Ammon's horn (tissue), 1 donor: Measurements from ENCODE around the gene MUL1.
"Not testable (repeated sequence)": the region's sequence is repeated elsewhere in the genome, so short reads cannot be mapped to it uniquely, and the experiment has no call there.

ENCODE experiments used
- DNase-seq: peaks from one replicate; pipeline ENCODE4 v3.0.0-alpha.2; 2016; ENCODE audit warnings: low spot score

The MUL1 gene, protein sequence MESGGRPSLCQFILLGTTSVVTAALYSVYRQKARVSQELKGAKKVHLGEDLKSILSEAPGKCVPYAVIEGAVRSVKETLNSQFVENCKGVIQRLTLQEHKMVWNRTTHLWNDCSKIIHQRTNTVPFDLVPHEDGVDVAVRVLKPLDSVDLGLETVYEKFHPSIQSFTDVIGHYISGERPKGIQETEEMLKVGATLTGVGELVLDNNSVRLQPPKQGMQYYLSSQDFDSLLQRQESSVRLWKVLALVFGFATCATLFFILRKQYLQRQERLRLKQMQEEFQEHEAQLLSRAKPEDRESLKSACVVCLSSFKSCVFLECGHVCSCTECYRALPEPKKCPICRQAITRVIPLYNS

DNA sequence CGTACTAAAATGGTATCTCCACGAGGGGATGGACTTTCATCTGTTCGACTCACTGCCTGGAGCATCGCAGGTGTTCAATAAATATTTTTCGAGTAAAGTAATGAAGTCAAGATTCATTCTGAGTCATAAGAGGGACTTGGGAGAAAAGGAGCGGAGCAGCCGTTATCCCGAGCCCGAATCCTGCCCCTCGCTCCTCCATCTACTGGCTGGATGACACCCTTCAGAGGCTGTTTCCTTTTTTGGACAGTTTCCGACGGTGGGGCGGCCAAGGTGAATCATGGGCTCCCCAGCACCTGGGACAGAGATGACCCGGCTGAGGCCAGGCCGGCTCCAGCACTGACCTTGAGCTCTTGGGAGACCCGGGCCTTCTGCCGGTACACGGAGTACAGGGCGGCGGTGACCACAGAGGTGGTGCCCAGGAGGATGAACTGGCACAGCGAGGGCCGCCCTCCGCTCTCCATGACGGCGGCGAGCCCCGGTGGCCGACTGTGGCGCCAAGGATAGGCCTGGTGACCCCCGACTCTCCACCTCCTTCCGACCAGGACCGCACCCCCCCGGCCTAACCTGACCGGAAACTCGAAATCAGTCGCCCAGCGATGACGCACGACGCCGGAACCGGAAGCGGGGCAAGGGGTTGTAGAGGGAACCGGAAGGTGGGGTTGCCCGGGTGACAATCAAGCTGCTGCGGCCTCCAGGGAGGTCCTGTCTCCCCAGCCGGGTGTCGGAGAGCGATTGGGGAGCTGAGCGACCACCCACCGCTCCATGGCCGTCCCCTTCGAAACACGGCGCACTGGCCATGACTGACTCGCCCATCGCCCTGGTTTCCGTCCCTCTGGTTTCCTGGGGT, at the start of gene MUL1:
Gene MUL1, minus strand, starts transcription at position 588 of the 847 bp plus-strand sequence. Its CDS starts 127 bp downstream, at position 461.
- peak; percentile 94 for DNase-seq

DNA sequence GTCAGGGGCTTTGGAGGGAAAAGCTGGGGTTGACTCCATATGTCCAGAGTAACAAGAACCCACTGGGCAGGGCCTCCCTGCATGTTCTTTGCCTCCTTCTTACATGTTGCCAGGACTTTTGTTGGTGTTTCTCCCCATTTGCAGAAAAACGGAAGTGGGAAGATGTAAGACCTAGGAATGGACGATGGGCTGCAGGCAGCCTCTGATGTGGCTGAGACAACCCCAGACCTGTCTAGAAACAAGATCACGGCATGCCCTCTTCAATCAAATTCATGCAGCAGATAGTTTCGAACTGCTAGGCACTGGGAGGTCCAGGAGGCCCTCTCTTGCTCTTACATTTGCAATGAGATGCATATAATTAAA, 47.8 kb upstream of the MUL1 start:
- no peak for DNase-seq

DNA sequence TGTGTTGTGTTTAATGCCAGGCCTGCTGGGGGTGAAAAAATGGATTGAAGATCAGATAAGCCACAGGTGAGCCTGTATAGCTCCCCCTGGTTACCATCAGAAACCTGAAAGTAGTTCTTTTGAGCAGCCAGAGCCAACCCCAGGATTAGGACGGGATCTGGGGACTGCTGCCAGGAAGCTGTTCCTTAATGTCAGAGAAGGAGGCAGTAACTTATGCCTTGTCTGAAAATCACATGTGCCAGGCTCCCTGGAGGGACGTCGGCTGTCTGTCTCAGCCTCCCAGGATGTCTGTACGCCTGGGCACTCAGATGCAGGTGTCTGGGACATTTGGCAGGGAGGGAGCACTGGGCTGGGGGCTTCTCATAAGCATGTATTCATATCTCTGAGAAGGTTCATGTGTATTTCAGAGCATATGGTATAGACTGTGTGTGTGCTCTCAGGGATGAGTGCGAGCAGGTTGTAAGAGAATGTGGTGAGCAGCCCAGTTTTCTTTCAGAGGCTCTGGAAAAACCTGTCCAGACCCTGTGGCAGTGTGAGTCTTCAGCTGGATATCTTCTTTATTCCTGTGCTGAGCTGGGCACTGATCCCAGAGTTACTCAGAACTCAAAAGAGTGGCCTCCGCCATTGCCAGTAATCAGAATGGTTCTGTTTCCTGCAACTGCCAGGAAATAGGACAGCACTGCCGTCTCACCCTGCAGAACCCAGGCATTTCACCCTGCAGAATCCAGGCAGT, 47.2 kb upstream of the MUL1 start:
- DNase-seq, result peak; percentile 50

DNA sequence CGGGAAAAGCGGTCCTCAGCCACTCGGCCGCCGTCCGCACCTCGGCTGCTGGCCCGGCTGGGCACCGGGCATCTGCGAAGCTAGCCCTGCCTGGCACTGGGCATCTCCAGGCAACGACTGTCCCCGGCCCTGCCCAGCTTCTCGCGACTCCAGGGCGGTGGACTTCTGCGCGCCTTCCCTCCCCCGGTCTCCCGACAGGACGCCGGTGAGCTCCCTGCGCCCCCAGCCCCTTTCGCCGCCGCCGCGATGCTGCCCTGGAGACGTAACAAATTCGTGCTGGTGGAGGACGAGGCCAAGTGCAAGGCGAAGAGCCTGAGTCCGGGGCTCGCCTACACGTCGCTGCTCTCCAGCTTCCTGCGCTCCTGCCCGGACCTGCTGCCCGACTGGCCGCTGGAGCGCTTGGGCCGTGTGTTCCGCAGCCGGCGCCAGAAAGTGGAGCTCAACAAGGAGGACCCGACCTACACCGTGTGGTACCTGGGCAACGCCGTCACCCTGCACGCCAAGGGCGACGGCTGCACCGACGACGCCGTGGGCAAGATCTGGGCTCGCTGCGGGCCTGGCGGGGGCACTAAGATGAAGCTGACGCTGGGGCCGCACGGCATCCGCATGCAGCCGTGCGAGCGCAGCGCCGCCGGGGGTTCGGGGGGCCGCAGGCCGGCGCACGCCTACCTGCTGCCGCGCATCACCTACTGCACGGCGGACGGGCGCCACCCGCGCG, 44.9 kb upstream of the MUL1 start:
- DNase-seq, result no peak

DNA sequence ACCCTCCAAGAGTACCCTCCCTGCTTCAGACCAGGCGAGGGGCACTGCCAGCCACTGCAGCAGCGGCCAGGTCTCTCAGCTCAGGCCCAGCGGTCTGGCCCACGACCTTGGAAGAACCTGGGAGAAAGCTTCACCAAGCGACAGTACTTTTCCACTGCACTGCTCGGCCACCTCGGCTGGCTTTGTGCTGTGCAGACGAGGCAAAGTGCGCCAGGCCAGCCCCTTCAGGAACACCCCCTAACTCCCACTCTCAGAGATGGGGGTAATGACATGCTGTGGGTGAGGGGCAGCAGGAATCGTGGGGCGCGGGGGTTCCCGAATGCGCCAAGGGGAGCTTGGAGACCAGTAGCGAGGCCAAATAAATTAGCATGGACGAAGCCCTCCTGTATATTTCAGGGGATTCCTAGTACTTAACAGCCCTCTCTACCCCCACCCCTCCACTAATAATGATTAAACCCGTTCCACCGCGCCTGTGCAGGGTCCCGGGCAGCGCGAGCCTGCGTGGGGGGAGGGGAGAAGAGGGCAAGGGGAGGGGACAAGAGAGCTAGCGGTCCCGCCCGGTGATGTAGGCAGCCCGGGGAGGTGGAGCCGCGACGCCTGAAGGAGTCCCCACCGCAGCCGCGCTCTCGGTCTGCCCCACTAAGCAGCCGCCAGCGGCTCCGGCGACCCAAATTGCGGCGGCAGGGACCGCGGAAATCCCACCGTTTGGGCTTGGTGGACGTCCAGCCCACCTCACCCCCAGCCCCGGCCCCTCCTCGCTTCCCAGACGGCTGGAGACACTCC, 44.2 kb upstream of the MUL1 start, which contains the start of gene FAM43B:
Gene FAM43B, plus strand, starts transcription at position 629 of the 783 bp plus-strand sequence. CDS start 401 bp downstream, outside the sequence.
- peak; percentile 76 for DNase-seq

DNA sequence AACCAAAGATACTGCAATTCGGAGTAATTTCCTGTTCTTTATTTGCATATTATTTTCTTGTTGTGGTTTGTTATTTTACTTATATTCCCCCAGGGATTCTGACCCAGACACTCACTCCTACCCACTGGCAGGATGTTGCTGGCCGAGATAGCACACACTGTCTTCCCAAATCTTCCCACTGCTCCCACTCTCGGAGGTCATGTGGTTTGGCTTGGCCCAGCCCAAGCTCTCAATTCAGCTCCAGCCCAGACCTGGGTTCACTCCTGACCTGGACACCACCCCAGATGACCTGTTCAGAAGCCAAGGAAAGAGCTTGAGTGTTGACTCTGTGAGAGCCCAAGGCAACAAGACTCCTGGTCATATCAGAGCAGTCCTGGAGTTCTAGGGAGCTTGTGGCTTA, 43.2 kb upstream of the MUL1 start:
- DNase-seq, result no peak

DNA sequence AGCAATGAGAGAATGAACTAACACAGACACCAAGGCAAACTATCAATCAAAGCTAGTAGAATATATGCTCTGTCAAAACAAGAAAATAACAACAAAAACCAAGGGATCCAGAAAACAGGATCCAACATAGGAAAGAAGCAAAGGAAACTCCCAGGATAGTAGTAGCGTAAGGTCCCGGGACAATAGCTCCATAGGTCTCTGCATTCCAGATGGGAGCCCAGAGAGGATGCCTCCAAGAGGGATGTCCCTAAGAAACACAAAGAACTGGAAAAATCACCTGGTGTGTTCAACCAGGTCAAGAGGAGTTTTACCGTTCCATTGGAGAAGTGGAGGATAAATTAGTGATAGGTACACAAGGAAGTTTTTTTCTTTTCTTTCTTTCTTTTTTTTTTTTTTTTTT, 38.7 kb upstream of the MUL1 start:
- DNase-seq, result no peak

DNA sequence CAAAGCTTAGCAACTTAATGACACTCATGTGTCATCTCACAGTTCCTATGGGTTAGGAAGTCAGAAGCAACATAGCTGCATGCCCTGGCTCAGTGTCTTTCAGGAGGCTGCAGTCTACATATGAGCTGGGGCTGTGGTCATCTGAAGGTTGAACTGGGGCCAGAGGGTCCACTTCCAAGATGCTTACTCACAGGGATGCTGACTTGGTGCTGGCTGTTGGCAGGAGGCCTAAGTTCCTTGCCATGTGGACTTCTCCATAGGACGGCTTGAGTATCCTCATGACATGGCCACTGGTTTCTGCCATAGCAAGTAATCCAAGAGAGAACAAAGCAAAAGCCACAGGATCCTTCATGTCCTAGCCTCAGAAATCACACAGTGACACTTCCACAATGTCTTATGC, 32.3 kb upstream of the MUL1 start:
- DNase-seq, result no peak

DNA sequence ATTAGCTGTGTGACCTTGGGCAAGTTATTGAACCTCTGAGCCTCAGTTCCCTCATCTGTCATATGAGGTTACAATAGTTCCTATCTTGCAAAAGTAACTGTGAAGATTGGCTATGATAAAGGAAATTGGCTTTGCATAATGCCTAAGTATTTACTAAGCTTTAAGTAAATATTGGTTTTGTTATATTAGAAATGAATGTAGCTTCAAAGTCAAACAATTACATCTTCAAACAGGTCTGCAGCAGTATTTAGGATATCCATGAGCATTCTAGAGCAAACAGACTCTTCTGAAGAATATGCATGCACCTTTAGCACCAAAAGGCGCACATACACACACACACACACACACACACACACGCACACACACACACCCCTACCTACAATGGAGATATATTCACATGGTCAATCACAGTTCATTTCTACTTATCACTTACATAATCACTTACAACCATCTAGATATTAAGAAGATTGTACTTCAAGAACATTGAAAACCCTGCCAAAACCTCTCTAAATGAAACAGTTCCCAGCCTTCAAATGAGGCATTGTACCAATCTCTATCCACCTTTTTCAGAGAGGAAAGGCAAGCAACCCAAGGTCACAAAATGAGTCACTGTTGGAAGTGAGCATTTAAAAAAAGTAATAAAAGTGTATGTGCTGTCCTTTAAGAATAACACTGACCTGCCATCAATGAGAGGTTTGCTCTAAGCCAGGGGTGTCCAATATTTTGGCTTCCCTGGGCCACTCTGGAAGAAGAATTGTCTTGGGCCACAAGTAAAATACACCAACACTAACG, 31.0 kb upstream of the MUL1 start:
- no peak for DNase-seq

DNA sequence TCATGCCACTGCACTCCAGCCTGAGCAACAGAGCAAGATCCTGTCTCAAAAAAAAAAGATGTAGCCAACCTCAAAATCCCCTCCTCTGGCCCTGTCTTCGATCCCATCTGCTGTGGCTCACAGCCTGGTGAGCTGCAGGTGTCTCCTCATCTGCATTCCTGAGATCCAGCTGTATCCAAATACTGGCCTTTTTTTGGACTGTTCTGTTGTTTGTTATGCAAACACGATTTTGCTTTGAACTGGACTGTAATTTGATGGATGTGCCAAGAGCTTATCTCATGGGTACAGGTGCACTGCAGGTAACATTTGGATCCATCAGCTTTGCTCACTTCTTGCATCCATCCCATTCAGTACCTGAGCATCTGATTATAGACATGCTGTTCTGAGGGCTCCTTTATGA, 30.3 kb upstream of the MUL1 start:
- DNase-seq, result no peak

DNA sequence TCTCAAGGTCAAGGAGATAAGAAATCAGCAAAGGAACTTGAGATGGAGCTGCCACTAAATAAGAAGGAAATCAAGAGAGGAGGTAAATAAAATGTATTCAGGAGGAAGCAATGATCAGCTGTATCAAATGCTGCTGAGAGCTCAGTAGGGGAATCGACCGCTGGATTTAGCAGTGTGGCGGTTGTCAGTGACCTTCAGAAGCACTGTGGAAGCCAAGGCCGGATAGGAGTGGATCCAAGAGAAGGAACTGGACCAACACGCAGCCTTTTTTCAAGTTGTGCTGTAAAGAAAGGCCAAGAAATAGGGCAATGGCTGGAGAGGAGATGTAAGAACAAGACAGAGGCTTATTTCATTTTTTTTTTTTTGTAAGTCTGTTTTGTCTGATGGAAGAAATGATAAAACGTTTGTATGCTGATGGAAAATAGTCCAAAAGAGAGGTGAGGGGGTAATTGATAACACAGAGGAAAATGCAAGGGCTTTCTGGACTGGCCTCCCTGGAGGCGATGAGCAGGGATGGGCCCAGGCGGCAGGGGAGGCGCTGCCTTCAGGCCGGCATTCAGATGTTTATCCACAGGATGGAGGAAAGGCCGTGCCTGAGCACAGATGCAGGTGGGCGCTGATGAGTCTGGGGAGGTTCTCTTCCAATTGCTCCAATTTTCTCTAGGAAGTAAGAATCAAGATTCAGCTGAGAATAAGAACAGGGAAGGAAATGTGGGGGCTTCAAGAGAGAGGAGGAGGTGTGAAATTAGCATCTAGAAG, 26.9 kb upstream of the MUL1 start:
- no peak for DNase-seq

DNA sequence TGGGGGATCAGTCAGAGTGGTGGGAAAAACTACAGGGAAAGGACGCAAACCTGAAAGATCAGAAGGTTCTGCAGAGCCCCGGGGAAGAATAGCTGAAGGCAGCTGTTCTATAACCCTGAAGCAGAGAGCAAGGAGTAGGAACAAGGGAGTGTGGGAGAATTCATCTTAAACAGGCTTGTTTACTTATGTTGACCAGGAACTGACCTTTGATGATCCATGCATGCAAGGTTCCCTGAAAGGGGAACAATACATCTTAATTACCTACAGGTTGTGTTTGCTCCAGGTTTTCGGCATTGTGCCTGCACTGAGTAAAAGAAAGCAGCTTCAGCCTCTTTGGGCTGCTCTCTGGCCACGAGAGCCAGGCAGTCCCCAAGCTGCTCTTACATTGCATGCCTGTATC, 25.7 kb upstream of the MUL1 start:
- no peak for DNase-seq

DNA sequence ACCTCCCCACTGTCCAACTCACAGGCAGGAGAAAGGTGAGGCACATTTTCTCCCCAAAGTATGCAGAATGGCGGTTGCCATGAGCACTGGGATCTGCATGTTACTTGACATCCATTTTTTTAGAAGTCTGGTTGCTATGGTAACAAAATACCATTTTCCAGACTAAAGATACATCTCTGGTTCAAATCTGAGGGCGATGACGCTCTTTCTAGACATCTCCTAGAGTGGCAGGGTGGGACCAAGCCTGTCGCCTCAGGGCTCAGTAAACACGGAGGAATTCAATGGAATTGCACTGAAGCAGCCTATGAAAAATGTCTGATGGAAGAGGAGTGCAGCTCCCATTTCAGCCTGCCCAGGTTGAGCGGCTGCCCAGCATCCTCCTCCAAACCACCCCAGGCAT, 22.9 kb upstream of the MUL1 start:
- peak; percentile 17 for DNase-seq

DNA sequence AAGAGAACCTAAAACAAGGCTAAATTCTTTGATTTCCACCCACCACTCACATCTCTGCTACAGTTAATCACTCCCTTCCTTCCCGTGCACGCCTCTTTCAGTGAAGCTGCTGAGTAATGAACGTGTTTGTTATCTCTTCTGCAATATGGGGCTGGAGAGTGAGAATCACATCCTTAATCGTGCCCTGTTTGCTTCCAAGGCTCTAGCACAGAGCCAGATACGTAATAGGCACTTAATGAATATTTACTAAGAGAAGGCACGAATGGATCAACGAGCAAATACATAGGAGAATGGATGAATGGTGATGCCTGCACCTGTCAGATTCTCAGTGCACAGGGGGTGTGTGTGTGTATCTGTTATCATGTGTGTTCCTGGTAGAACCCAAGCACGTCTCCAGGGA, 22.4 kb upstream of the MUL1 start:
- DNase-seq, result no peak

DNA sequence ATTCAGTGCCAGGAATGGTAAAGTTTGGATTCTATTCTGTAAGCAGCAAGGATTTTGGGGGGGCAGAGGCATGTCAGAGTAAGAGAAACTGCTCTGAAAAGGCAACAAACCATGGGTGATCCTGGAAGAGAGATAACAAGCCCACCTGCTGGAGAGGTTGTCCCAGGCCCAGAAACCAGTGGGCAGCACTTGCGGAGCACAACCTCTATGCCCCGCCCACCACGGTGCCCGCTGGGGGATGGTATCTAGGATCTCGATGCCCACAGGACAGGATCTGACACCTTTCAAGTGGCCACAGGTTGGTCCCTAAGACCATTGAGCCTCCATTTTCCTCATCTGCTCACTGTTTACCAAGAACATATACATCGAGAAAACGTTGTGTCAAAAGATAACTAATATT, 20.3 kb upstream of the MUL1 start:
- DNase-seq, result no peak

DNA sequence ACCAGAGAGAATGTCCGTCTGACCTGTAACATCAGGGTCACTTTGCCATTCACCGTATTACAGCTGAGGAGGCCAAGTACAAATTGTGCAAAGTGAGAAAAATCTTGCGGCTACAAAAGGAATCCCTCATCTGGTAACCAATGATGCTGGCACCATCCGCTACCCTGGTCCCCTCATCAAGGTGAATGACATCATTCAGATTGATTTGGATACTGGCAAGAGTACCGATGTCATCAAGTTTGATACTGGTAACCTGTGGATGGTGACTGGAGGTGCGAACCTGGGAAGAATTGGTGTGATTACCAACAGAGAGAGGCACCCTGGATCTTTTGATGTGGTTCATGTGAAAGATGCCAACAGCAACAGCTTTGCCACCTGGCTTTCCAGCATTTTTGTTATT, 18.3 kb upstream of the MUL1 start:
- DNase-seq, result no peak

DNA sequence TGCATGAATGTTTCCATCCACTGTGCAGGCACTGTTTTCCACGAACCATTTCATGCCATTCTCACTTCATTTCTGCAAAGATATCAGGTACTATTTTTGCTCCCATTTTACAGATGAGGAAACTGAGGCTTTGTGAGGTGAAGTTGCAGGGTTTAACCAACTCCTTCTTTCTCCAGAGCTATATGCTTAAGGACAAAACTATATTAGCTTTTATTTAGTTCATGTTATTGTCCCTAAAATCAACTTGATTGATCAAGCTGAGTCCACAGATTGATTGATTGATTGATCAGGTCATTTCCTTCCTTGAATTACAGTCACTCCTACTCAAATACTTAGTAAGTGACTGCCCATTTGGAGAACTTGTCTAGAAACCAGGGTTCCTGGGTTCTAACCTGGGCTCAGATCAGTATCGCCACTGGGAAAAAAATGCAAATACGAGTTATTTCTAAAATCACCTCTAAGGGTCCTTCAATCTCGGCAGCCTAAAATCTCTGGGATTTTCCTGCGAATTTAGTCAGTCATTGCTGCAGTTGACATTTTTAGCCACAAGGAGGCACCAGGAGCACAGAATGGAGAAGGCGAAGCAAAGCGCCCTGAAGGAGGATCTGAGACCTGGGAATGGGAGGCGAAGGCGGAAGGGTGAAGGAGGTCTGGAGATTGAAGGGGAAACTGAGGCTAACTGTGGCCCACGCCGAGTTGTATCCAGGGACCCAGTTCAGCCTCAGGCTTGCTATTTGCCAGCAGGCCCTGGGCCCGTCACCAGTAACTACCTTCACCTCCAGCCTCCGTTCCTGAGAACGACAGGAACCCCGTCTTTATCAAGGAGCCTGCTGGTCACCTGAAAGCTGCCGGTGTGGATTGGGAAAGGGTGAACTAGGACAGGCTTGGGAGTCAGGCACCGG, 14.3 kb upstream of the MUL1 start:
- peak; percentile 81 for DNase-seq

DNA sequence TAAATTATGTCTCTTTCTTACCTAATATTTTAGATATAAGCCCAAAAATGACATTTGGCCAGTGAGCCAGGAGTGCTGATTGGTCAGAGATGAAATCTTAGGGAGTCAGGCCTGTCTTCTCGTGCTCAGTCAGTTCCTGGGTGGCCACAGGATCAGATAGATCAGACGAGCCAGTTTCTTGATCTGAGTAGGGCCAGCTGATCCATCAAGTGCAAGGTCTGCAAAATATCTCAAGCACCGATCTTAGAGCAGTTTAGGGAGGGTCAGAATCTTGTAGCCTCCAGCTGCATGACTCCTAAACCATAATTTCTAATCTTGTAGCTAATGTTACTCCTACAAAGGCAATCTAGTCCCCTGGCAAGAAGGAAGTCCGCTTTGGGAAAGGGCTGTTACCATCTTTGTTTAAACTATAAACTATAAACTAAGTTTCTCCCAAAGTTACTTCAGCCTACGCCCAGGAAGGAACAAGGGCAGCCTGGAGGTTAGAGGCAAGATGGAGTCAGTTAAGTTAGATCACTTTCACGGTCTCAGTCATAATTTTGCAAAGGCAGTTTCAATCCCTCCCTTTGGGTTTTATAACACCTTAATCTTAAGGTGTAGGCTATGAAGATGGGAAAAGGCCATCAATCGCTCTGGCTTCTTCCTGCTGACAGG, 11.8 kb upstream of the MUL1 start:
- not testable (repeated sequence) for DNase-seq
